Cardiac septum (tissue), 1 donor: ENCODE results near the gene PRKAR1B. TPM values are rescaled to one million over a fixed set of nuclear protein-coding genes. Genes with fewer than 3 reads are reported as not detected.
A peak's percentile ranks its signal among the peaks of the same experiment; 100 is the strongest.
"Not testable (repeated sequence)": the region's sequence is repeated elsewhere in the genome, so short reads cannot be mapped to it uniquely, and the experiment has no call there.

ENCODE experiments used
- DNase-seq: peaks from one replicate; pipeline ENCODE4 v3.0.0-alpha.2; 2020; ENCODE audit warnings: low spot score
- intact Hi-C: fragments of 100-400 bp; cut with DNase I; formaldehyde crosslinking; loops from one replicate; pipeline ENCODE4 v1.14.0; 2022
- total RNA-seq: library from RNA; stranded (reverse); fragmentation: NEBNext Ultra II Directional; extraction: Animal tissue kit (Norgen Biotek cat#: 25700); gene quantifications from one replicate; pipeline ENCODE4 v1.2.1, GENCODE V29; 2021
- donor health status: DM: no; HTN: no; CAD: no.

The PRKAR1B gene
- total RNA-seq, 1 donor from 2014 or later, result 13.5 TPM

- DNase-seq, result no peak
- intact Hi-C loops, result loop anchor here (2.0 to 5.0 kb wide), 3 partner anchors 62 to 142 kb away; partner anchors contain the start of genes DNAAF5 and PRKAR1B
These were observed 61.9 kb downstream of the PRKAR1B start for GRCh38 chr7:664997-665735.

GRCh38 chr7:664402-664775 lies 62.7 kb downstream of the PRKAR1B start:
- intact Hi-C loops, result loop anchor here (2.0 kb wide), 1 partner anchor 142 kb away; no protein-coding TSS in a partner anchor

GRCh38 chr7:662576-662975 lies 64.5 kb downstream of the PRKAR1B start:
- intact Hi-C loops, result no loop called here
- no peak for DNase-seq

More at GRCh38 chr7:664402-664775, 62.7 kb downstream of the PRKAR1B start:
- no peak for DNase-seq

- no peak for DNase-seq
- intact Hi-C loops, result no loop called here
These were observed 67.1 kb downstream of the PRKAR1B start for GRCh38 chr7:659996-660395.

- intact Hi-C loops, result no loop called here
- DNase-seq, result no peak
These were observed 67.7 kb downstream of the PRKAR1B start for GRCh38 chr7:659306-659847.

GRCh38 chr7:657565-658119 lies 69.4 kb downstream of the PRKAR1B start:
- DNase-seq, result no peak
- intact Hi-C loops, result no loop called here

- intact Hi-C loops, result not testable (repeated sequence)
These were observed 70.1 kb downstream of the PRKAR1B start for GRCh38 chr7:657010-657409.

GRCh38 chr7:655758-656157 lies 71.3 kb downstream of the PRKAR1B start:
- no peak for DNase-seq
- intact Hi-C loops, result no loop called here

More at GRCh38 chr7:657010-657409, 70.1 kb downstream of the PRKAR1B start:
- DNase-seq, result not testable (repeated sequence)

- intact Hi-C loops, result loop anchor here (5.0 kb wide), 1 partner anchor 73 kb away; the partner anchor contains the start of genes DNAAF5 and PRKAR1B
These were observed 73.0 kb downstream of the PRKAR1B start for GRCh38 chr7:653829-654764.

GRCh38 chr7:652881-653280 lies 74.2 kb downstream of the PRKAR1B start:
- intact Hi-C loops, result loop anchor here (5.0 kb wide), 1 partner anchor 74 kb away; the partner anchor contains the start of genes DNAAF5 and PRKAR1B

More at GRCh38 chr7:653829-654764, 73.0 kb downstream of the PRKAR1B start:
- no peak for DNase-seq

GRCh38 chr7:652167-652566 lies 74.9 kb downstream of the PRKAR1B start:
- intact Hi-C loops, result loop anchor here (5.0 kb wide), 1 partner anchor 75 kb away; the partner anchor contains the start of genes DNAAF5 and PRKAR1B
- not testable (repeated sequence) for DNase-seq

More at GRCh38 chr7:652881-653280, 74.2 kb downstream of the PRKAR1B start:
- no peak for DNase-seq

GRCh38 chr7:651032-651728 lies 75.9 kb downstream of the PRKAR1B start:
- intact Hi-C loops, result loop anchor here (5.0 kb wide), 1 partner anchor 76 kb away; the partner anchor contains the start of genes DNAAF5 and PRKAR1B
- no peak for DNase-seq

GRCh38 chr7:650339-651031 lies 76.6 kb downstream of the PRKAR1B start:
- intact Hi-C loops, result loop anchor here (5.0 kb wide), 1 partner anchor 77 kb away; the partner anchor contains the start of genes DNAAF5 and PRKAR1B
- DNase-seq, result peak; percentile 91

- intact Hi-C loops, result no loop called here
- DNase-seq, result no peak
These were observed 80.1 kb downstream of the PRKAR1B start for GRCh38 chr7:646951-647350.

GRCh38 chr7:646487-646886 lies 80.6 kb downstream of the PRKAR1B start:
- DNase-seq, result no peak
- intact Hi-C loops, result no loop called here

- peak; percentile 69 for DNase-seq
- intact Hi-C loops, result no loop called here
These were observed 81.5 kb downstream of the PRKAR1B start for GRCh38 chr7:645606-646005.

- intact Hi-C loops, result no loop called here
- DNase-seq, result peak; percentile 73
These were observed 82.4 kb downstream of the PRKAR1B start for GRCh38 chr7:644381-645305.
